ENCODE results near the gene G0S2. TPM values are rescaled to one million over a fixed set of nuclear protein-coding genes. Genes with fewer than 3 reads are reported as not detected.

G0S2 gene
- total and polyA plus RNA-seq, 2 of the 8 experiments (the other 6 are each of a cell fraction or from before 2014, with no cell fraction given) = 1.0 to 1.7 TPM

DNA sequence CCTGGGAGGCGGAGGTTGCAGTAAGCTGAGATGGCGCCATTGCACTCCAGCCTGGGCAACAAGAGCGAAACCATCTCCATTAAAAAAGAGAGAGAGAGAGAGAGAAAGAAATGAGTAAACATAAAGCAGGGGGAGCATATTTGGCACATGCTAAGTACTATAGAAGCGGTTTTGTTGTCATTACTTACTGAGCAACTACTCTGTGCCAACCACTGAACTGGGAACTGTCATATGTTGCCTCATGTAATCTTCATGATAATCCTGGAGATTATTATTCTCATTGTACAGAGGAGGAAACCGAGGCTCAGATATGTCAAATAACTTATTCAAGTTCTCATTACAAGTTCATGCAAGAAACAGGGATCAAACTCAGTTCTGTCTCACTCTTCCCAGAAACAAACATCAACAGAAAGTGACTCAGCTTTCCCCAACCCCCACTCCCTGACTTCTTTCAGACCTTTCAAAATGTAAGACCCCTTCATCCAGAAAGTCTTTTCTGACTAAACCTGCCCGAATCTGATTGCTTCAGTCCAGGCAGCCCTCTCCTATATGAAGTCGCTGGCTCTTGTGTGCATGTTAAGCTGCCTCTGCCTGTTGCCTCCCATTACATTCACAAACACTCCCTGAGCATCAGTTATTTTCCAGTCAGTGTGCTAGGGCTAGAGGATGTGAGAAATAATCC, 46.5 kb upstream of the G0S2 start:
- Histone ChIP-seq H2AK5ac (ENCODE audit: low read depth, low read length) (no peak overlapping the region), H2BK5ac (ENCODE audit: low read depth, low read length) (no peak overlapping the region), H4K8ac (ENCODE audit: extremely low read depth, insufficient read depth, low read length) (no peak overlapping the region), H3K23me2 (ENCODE audit: low read depth, low read length) (no peaks in the 10 kb centered on the region), H3K4ac (replicated peaks; ENCODE audit: insufficient read length, low read depth, low read length) (no peak overlapping the region), H3K9me3 (ENCODE audit: insufficient read depth in 2 of 2, low read depth in 1 of 2, low read length in 1 of 2) (no peaks in the 10 kb centered on the region), H2BK20ac (ENCODE audit: low read length) (no peak overlapping the region), H2AFZ (ENCODE audit: low read length) (no peak overlapping the region), H3K9ac (replicated peaks in 1 of 4; ENCODE audit: extremely low read depth in 1 of 4, low read depth in 3 of 4, low read length in 3 of 4) (no peak overlapping the region), H3K14ac (ENCODE audit: insufficient read length) (no peak overlapping the region), H3K79me1 (ENCODE audit: low read depth, low read length) (no peaks in the 10 kb centered on the region), H2BK12ac (ENCODE audit: low read depth, low read length) (no peak overlapping the region), H3K18ac (ENCODE audit: extremely low read depth, low read length) (no peak overlapping the region), H3K4me2 (ENCODE audit: insufficient read depth in 1 of 2, low read depth in 2 of 2, low read length in 2 of 2) (no peak overlapping the region), H3K27me3 (replicated peaks in 1 of 4; ENCODE audit: control insufficient read depth in 3 of 4, extremely low read depth in 1 of 4, insufficient read depth in 3 of 4, low read length in 3 of 4) (no peaks in the 10 kb centered on the region), H4K5ac (ENCODE audit: insufficient read length, low read depth, low read length) (no peak overlapping the region), H4K20me1 (replicated peaks in 1 of 2; ENCODE audit: control insufficient read depth in 1 of 2, insufficient read depth in 2 of 2, low read length in 2 of 2) (no peaks in the 10 kb centered on the region), H3K4me3 (ENCODE audit: extremely low read depth in 1 of 4, insufficient read depth in 2 of 4, low read depth in 3 of 4, low read length in 4 of 4) (no peak overlapping the region), H2BK15ac (ENCODE audit: low read length) (no peak overlapping the region), H2BK120ac (replicated peaks; ENCODE audit: low read depth, low read length) (no peak overlapping the region), H3K4me1 (replicated peaks in 1 of 4; ENCODE audit: control insufficient read depth in 3 of 4, insufficient read depth in 4 of 4, low read length in 3 of 4) (peaks cover 0 to 15% (median 9%) of the 10 kb centered on the region in 4 experiments; a peak in 4 of 7 replicates), H3K79me2 (ENCODE audit: control insufficient read depth in 1 of 2, insufficient read depth in 2 of 2, low read length in 2 of 2) (no peaks in the 10 kb centered on the region), H4K91ac (replicated peaks; ENCODE audit: insufficient read length, low read length) (no peak overlapping the region), H3K56ac (replicated peaks; ENCODE audit: insufficient read length, low read depth, low read length) (no peak overlapping the region), H3K27ac (ENCODE audit: low read depth, low read length) (no peak overlapping the region), H3K36me3 (ENCODE audit: control insufficient read depth in 2 of 4, insufficient read depth in 4 of 4, low read length in 3 of 4) (no peaks in the 10 kb centered on the region), H3K23ac (ENCODE audit: insufficient read length) (no peak overlapping the region)
- ChIA-PET POLR2A (ENCODE audit: partially characterized antibody) (no interaction called here), CTCF (ENCODE audit: partially characterized antibody) (interaction anchor here (0.7 to 11.4 kb wide), 17 partner anchors 13 to 99 kb away, joined by 3 to 365 read pairs (median 5); partner anchors contain the start of genes CAMK1G, G0S2 and LAMB3)
- WGBS, 2 experiments (ENCODE audit: extremely low coverage in 1 of 2, insufficient coverage in 1 of 2, insufficient read length in 1 of 2, insufficient replicate concordance in 2 of 2, low coverage in 1 of 2, low lambda C conversion rate in 2 of 2, missing lambda C conversion rate in 1 of 2) = 93% methylated on average over 7 of the region's 7 CpGs; no CpG with 5 or more reads in 1 of the 2 experiments
- no peak for DNase-seq (ENCODE audit: low read depth in 1 of 2, low spot score in 2 of 2)
- FAIRE-seq = no peak
- no peak for TF ChIP-seq KDM1A (IDR thresholded peaks at IDR 0.05; ENCODE audit: borderline replicate concordance, low read length)
- no peak for TF ChIP-seq KDM5A (IDR thresholded peaks at IDR 0.05; ENCODE audit: low read length)
- TF ChIP-seq BACH1 (IDR thresholded peaks at IDR 0.05; ENCODE audit: low read length) = no peak
- TF ChIP-seq JUND (IDR thresholded peaks at IDR 0.05; ENCODE audit: low read length) = no peak
- TF ChIP-seq CHD2 (IDR thresholded peaks at IDR 0.05; ENCODE audit: low read length) = no peak
- TF ChIP-seq EP300 (IDR thresholded peaks at IDR 0.05; ENCODE audit: borderline replicate concordance in 1 of 2, low read depth in 2 of 2, low read length in 2 of 2) = no peak
- no peak for TF ChIP-seq POLR2A (IDR thresholded peaks at IDR 0.05; ENCODE audit: control extremely low read depth in 1 of 2, low read depth in 2 of 2, low read length in 2 of 2)

Data from H1 (cell line).